ENCODE data around the gene TBX1. TPM values are rescaled to one million over a fixed set of nuclear protein-coding genes. Genes with fewer than 3 reads are reported as not detected.
"Not testable (repeated sequence)": the region's sequence is repeated elsewhere in the genome, so short reads cannot be mapped to it uniquely, and the experiment has no call there.

The TBX1 gene
- total RNA-seq, 1 experiment from 2014 or later = 11.9 TPM

DNA sequence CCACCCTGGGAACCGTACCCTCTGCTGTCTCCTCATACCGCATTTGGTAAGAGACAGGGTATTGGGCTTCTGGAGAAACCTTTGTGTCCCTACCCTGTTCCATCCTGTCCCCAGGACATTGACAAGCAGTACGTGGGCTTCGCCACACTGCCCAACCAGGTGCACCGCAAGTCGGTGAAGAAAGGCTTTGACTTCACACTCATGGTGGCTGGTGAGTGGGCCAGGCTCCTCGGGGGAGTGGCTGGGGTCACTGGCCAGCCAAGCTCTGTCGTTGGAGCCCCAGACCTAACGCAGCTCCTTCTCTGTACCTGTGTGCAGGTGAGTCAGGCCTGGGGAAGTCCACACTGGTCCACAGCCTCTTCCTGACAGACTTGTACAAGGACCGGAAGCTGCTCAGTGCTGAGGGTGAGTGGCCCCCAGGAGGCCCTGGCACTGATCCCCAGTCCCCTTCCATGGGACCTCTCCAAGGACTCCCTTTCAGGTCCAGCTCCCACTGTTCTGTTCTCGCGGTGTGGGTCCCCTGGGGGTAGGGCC is 41.0 kb upstream of the TBX1 start:
- Histone ChIP-seq H3K9me3 (replicated peaks) (no peaks in the 10 kb centered on the region), H3K4me1 (0 out of 2 replicates have a peak, but pooled peaks cover 3% of the 10 kb centered on the region), H3K27me3 (peaks cover 3% of the 10 kb centered on the region; the same call in 1 of the 2 replicates), H3K36me3 (peaks cover 5% of the 10 kb centered on the region; the same call in 1 of the 2 replicates), H3K4me3 (peak overlapping the region; percentile 69; the same call in 1 of the 2 replicates), H3K27ac (no peak overlapping the region)
- DNase-seq = no peak

- no peak for DNase-seq
- H3K4me3 ChIP-seq = no peak overlapping the region
- no peaks in the 10 kb centered on the region for H3K9me3 ChIP-seq (replicated peaks)
- 0 out of 2 replicates have a peak, but pooled peaks cover 3% of the 10 kb centered on the region for H3K4me1 ChIP-seq
- H3K36me3 ChIP-seq = peaks cover 5% of the 10 kb centered on the region; the same call in 1 of the 2 replicates
- no peaks in the 10 kb centered on the region for H3K27me3 ChIP-seq
- no peak overlapping the region for H3K27ac ChIP-seq
Measured at GRCh38 chr22:19720150-19720827, 40.3 kb upstream of the TBX1 start.

DNA sequence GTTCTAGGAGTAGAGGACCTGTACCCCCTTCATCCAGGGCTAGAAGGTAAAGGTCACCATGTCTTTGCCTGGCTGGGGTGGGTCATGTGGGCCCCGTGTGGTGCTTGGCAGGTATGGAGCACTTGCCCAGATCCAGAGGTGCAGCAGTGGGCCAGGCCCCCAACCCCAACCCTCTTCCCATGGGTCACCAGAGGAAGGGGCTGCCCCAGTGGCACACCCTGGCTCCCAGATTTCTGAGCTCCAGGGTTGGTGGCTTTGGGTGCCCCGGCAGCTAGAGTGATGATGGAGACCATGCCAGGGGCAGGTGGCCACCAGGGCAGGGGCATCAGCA is 39.6 kb upstream of the TBX1 start:
- Histone ChIP-seq H3K27ac (no peak overlapping the region), H3K4me1 (0 out of 2 replicates have a peak, but pooled peaks cover 3% of the 10 kb centered on the region), H3K9me3 (replicated peaks) (no peaks in the 10 kb centered on the region), H3K4me3 (no peak overlapping the region), H3K36me3 (peaks cover 5% of the 10 kb centered on the region; the same call in 1 of the 2 replicates), H3K27me3 (no peaks in the 10 kb centered on the region)
- no peak for DNase-seq

- H3K36me3 ChIP-seq = peaks cover 5% of the 10 kb centered on the region; the same call in 1 of the 2 replicates
- no peak for DNase-seq
- no peak overlapping the region for H3K4me3 ChIP-seq
- H3K27me3 ChIP-seq = no peaks in the 10 kb centered on the region
- 0 out of 2 replicates have a peak, but pooled peaks cover 3% of the 10 kb centered on the region for H3K4me1 ChIP-seq
- H3K27ac ChIP-seq = no peak overlapping the region
- no peaks in the 10 kb centered on the region for H3K9me3 ChIP-seq (replicated peaks)
Measured at GRCh38 chr22:19721330-19722177, 39.0 kb upstream of the TBX1 start.

DNA sequence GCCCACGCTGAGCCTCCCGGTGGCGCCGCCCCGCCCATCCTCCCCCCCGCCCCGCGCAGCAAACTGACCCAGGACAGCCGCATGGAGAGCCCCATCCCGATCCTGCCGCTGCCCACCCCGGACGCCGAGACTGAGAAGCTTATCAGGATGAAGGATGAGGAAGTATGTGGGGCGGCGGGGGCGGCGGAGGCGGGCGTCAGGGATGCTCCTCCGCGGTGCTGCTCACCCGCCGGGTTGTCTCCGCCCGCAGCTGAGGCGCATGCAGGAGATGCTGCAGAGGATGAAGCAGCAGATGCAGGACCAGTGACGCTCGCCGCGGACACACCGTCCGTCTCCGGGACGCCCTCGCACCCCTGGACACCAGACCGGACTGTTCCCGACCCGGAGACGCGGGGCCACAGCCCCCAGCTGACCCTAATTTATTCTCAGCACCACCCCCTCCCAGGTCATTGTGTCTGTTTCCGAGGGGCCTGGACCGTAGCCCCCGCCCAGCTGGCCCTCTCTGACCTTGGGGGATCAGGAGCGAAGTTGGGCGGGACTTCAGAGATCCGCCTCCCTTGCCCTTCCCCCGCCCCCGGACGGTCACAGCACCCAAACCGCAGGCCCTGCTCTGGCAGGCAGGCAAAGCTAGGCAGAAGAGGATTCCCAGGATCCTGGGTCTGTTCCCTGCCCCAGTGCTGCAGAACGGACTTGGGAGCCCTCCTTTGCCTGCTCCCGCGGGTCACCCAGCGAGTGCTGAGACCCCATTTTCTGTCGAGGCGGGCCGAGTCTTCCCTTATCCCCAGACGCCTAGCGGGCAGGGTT is 38.2 kb upstream of the TBX1 start:
- H3K4me1 ChIP-seq = 0 out of 2 replicates have a peak, but pooled peaks cover 3% of the 10 kb centered on the region
- DNase-seq = no peak
- no peaks in the 10 kb centered on the region for H3K27me3 ChIP-seq
- no peak overlapping the region for H3K27ac ChIP-seq
- peaks cover 5% of the 10 kb centered on the region; the same call in 1 of the 2 replicates for H3K36me3 ChIP-seq
- no peak overlapping the region for H3K4me3 ChIP-seq
- H3K9me3 ChIP-seq (replicated peaks) = no peaks in the 10 kb centered on the region

- Histone ChIP-seq H3K4me3 (no peak overlapping the region), H3K27me3 (no peaks in the 10 kb centered on the region)
- no peak for DNase-seq
Measured at GRCh38 chr22:19722982-19723231, 37.7 kb upstream of the TBX1 start.

DNA sequence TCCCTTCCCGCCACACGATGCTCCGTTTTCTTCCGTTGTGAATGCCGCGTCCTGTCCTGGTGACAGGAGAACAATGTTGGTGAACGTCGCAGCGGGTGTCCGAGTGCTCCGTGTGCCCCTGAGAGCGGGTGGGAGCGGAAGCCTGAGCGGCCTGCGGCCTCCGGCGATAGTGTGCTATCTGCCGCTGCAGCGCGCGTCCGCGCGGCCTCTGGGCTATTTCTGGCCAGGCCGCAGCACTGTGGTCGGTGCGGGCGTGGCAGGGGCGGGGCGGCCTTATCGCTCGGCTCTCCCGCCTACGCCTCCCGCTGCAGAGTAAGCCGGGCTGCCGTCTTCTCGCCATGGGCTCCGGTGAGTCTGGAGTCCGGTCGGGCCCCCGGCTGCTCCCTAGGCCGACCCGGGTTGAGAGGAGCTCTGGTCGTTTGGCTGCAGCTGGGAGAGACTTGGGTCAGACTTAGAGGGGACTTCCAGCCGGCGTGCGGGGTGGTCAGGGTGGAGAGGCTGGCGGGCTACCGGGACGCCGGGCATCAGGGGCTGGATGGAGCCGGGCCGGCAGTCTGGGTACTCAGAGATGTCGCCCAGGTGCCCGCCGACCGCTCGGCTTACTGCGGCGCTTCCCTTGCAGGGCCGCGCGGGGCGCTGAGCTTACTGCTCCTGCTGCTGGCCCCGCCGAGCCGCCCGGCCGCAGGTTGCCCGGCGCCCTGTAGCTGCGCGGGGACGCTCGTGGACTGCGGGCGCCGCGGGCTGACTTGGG is 37.2 kb upstream of the TBX1 start, which contains the start of gene GP1BB:
TSS of gene GP1BB (plus strand) at position 308 of the 751 bp plus-strand sequence. CDS start at position 339, 31 bp downstream.
- peaks cover 5% of the 10 kb centered on the region; the same call in 1 of the 2 replicates for H3K36me3 ChIP-seq
- peaks cover 1% of the 10 kb centered on the region for H3K4me1 ChIP-seq
- no peak within 1 kb of the TSS for H3K4me3 ChIP-seq
- H3K27ac ChIP-seq = no peak within 1 kb of the TSS
- no peaks in the 10 kb centered on the region for H3K27me3 ChIP-seq
- H3K9me3 ChIP-seq (replicated peaks) = no peaks in the 10 kb centered on the region
- DNase-seq = no peak

More at GRCh38 chr22:19722982-19723231, 37.7 kb upstream of the TBX1 start:
- no peaks in the 10 kb centered on the region for H3K9me3 ChIP-seq (replicated peaks)
- H3K36me3 ChIP-seq = peaks cover 5% of the 10 kb centered on the region; the same call in 1 of the 2 replicates
- no peak overlapping the region for H3K27ac ChIP-seq
- H3K4me1 ChIP-seq = no peaks in the 10 kb centered on the region

DNA sequence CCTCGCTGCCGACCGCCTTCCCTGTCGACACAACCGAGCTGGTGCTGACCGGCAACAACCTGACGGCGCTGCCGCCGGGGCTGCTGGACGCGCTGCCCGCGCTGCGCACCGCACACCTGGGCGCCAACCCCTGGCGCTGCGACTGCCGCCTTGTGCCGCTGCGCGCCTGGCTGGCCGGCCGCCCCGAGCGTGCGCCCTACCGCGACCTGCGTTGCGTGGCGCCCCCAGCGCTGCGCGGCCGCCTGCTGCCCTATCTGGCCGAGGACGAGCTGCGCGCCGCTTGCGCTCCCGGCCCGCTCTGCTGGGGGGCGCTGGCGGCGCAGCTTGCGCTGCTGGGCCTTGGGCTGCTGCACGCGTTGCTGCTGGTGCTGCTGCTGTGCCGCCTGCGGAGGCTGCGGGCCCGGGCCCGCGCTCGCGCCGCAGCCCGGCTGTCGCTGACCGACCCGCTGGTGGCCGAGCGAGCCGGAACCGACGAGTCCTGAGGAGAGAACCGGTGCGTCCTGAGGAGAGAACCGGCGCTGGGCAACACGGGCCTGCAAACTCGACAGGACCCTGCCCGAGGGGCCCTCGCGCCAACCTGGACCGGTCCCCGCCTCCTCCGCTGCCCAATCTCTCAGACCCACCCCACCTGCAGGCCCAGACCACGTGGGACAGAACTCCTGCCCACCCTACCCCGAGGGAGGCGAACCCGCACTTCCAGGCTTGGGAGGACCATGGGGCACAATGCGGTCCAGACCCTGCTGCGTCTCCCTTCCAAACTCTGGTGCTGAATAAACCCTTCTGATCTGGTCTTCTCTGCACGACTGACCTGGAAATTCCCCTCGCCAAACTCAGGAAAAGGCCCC is 36.4 kb upstream of the TBX1 start:
- Histone ChIP-seq H3K27me3 (no peaks in the 10 kb centered on the region), H3K27ac (no peak overlapping the region), H3K4me3 (no peak overlapping the region), H3K36me3 (peaks cover 5% of the 10 kb centered on the region; the same call in 1 of the 2 replicates), H3K4me1 (peaks cover 9% of the 10 kb centered on the region), H3K9me3 (replicated peaks) (no peaks in the 10 kb centered on the region)
- no peak for DNase-seq

DNA sequence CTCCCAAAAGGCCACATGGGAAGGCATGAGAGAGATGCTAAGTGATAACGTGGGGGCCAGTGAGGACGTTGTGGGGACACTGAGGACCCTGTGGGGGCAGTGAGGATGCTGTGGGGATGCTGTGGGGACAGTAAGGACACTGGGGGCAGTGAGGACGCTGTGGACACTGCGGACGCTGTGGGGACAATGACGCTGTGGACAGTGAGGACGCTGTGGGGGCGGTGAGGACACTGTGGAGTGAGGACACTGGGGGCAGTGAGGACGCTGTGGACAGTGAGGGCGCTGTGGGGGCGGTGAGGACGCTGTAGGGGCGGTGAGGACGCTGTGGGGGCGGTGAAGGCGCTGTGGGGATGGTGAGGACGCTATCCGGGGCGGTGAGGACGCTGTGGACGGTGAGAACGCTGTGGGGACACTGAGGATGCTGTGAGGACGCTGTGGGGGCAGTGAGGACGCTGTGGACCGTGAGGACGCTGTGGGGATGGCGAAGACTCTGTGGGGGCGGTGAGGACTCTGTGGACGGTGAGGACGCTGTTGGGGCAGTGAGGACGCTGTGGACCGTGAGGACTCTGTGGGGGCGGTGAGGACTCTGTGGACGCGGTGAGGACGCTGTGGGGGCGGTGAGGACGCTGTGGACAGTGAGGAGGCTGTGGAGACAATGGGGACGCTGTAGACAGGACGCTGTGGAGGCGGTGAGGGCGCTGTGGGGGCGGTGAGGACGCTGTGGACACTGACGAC is 35.5 kb upstream of the TBX1 start:
- no peak for DNase-seq
- H3K4me1 ChIP-seq = peaks cover 16% of the 10 kb centered on the region
- H3K27ac ChIP-seq = no peak overlapping the region
- H3K4me3 ChIP-seq = no peak overlapping the region
- H3K36me3 ChIP-seq = peaks cover 5% of the 10 kb centered on the region; the same call in 1 of the 2 replicates
- H3K27me3 ChIP-seq = no peaks in the 10 kb centered on the region
- no peaks in the 10 kb centered on the region for H3K9me3 ChIP-seq (replicated peaks)

DNA sequence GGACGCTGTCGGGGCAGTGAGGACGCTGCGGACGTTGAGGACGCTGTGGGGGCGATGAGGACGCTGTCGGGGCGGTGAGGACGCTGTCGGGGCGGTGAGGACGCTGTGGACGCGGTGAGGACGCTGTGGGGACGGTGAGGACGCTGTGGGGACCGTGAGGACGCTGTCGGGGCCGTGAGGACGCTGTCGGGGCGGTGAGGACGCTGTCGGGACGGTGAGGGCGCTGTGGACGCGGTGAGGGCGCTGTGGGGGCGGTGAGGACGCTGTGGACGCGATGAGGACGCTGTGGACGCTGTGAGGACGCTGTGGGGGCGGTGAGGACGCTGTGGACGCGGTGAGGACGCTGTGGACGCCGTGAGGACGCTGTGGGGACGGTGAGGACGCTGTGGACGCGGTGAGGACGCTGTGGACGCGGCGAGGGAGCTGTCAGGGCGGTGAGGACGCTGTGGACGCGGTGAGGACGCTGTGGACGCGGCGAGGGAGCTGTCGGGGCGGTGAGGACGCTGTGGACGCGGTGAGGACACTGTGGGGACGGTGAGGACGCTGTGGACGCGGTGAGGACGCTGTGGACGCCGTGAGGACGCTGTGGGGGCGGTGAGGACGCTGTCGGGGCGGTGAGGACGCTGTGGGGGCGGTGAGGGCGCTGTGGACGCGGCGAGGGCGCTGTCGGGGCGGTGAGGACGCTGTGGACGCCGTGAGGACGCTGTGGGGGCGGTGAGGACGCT is 34.4 kb upstream of the TBX1 start:
- H3K27ac ChIP-seq; H3K4me3 ChIP-seq; H3K36me3 ChIP-seq; DNase-seq; H3K27me3 ChIP-seq; H3K9me3 ChIP-seq (replicated peaks): not testable (repeated sequence)
- H3K4me1 ChIP-seq = peaks cover 16% of the 10 kb centered on the region

DNA sequence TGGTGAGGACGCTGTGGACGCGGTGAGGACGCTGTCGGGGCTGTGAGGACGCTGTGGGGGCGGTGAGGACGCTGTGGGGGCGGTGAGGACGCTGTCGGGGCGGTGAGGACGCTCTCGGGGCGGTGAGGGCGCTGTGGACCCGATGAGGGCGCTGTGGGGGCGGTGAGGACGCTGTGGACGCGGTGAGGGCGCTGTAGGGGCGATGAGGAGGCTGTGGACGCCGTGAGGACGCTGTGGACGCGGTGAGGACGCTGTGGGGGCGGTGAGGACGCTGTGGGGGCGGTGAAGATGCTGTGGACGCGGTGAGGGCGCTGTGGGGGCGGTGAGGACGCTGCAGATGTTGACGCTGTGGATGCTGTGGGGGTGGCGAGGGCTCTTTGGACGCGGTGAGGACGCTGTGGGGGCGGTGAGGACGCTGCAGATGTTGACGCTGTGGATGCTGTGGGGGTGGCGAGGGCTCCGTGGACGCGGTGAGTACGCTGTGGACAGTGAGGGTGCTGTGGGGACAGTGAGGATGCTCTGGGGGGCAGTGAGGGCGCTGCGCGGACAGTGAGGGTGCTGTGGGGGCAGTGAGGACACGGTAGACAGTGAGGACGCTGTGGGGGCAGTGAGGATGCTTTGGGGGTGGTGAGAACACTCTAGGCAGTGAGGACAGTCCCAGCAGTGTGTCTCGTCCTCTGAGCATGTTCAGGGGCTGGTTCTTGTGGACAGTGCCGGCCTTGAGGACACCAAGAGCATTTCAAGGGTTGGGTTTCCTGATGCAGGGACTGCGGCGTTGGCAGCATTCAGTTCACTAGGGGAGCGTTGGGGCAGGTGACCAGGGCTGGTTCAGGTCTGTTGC is 33.0 kb upstream of the TBX1 start:
- peaks cover 1% of the 10 kb centered on the region; the same call in 1 of the 2 replicates for H3K36me3 ChIP-seq
- DNase-seq = no peak
- peaks cover 16% of the 10 kb centered on the region for H3K4me1 ChIP-seq
- no peaks in the 10 kb centered on the region for H3K27me3 ChIP-seq
- no peak overlapping the region for H3K27ac ChIP-seq
- no peak overlapping the region for H3K4me3 ChIP-seq
- no peaks in the 10 kb centered on the region for H3K9me3 ChIP-seq (replicated peaks)

All from SJCRH30 (cell line).